Muscle of arm (tissue), 12 donors: ENCODE data around the gene WNK2. TPM values are rescaled to one million over a fixed set of nuclear protein-coding genes. Genes with fewer than 3 reads are reported as not detected.
"Not testable (repeated sequence)": the region's sequence is repeated elsewhere in the genome, so short reads cannot be mapped to it uniquely, and the experiment has no call there.

Experiments used
- DNase-seq: peaks from one replicate; pipeline ENCODE4 v3.0.0-alpha.2; 2013
- polyA plus RNA-seq, 12 donors: library from polyadenylated mRNA; unstranded; fragments of 120-200 nt; gene quantifications; one replicate each; pipeline ENCODE4 v1.2.1, GENCODE V29; 2013; ENCODE audit not compliant: insufficient read length in 12 of 12

Gene WNK2
- polyA plus RNA-seq, 12 donors = 7.2 to 61.6 (median 13.9) TPM; not detected in 1

- DNase-seq = peak; percentile 70
Observed at GRCh38 chr9:93235300-93235960, 51.5 kb downstream of the WNK2 start.

- DNase-seq = no peak
Observed at GRCh38 chr9:93236541-93237206, 52.7 kb downstream of the WNK2 start.

DNA sequence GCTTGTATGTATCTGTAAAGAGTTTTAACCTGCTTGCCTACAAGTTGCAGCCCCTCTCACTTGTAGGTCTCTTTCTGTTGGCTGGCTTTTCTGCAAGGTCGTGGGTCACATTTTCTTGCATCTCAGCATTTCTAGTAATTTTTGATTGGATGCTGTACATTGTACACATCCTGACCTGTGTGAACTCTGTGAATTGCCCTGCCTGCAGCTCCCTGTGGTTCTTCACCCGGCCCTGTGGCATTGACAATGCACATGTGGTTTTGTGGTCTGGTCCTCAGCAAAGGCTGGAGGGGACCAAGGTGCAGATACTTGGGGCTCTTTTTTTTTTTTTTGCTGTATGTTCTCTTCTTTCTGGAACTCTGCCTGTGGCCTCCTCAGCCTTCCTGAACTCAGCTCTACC lies 53.6 kb downstream of the WNK2 start:
- DNase-seq = no peak

- DNase-seq = no peak
Observed at GRCh38 chr9:93238953-93239925, 55.3 kb downstream of the WNK2 start.

- no peak for DNase-seq
Observed at GRCh38 chr9:93240891-93241334, 57.0 kb downstream of the WNK2 start.

GRCh38 chr9:93243112-93243511 lies 59.2 kb downstream of the WNK2 start:
- DNase-seq = no peak

GRCh38 chr9:93244101-93244500 lies 60.2 kb downstream of the WNK2 start:
- no peak for DNase-seq

GRCh38 chr9:93244510-93245436 lies 60.8 kb downstream of the WNK2 start:
- DNase-seq = no peak

GRCh38 chr9:93245437-93245970 lies 61.6 kb downstream of the WNK2 start:
- no peak for DNase-seq

GRCh38 chr9:93246111-93246510 lies 62.2 kb downstream of the WNK2 start:
- no peak for DNase-seq

DNA sequence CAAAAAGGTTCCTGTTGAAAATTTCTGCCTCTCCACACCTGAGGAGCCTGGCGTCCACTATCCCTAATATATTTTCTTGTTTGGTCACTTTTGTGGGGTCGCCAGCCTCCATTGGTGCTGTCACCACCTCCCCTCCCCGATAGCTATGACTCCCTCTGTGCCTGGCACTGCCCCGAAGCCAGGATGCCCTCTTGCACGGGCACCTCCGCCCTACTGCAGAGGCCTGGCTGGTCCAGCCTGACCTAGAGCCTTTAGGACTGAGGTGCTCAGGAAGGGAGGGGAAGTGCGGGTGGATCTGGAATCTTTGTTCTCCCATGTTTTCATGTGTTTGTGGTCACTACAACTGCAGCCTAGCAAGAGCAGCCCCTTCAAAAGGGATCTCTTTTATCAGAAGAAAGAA lies 62.6 kb downstream of the WNK2 start:
- DNase-seq = no peak

DNA sequence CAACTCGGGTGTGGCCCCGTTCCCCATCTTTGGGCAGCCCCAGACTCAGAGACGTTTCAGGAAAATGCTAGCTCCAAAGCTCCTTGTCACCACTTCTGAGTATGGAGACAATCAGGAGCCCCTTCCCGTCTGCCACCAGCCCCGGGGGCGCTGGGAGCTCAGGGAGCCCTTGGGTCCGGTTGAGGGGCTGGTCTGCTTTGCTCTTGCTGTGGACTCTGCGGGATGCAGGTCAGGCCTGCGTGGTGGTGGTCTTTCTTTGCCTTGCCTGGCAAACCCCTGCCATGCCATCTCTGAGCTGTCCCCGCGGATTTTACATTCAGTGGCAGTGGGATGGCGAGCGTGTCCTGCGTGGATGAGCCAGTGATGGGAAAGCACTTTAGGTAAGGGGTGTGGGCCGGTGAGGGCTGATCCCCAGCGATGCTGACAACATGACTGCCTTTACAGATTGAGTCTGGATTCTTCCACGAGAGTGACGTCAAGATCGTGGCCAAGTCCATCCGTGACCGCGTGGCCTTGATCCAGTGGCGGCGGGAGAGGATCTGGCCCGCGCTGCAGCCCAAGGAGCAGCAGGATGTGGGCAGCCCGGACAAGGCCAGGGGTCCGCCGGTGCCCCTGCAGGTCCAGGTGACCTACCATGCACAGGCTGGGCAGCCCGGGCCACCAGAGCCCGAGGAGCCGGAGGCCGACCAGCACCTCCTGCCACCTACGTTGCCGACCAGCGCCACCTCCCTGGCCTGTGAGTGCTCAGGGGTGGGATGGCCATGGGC lies 63.3 kb downstream of the WNK2 start:
- no peak for DNase-seq

GRCh38 chr9:93247892-93248291 lies 64.0 kb downstream of the WNK2 start:
- DNase-seq = no peak

GRCh38 chr9:93248386-93249040 lies 64.6 kb downstream of the WNK2 start:
- no peak for DNase-seq

DNA sequence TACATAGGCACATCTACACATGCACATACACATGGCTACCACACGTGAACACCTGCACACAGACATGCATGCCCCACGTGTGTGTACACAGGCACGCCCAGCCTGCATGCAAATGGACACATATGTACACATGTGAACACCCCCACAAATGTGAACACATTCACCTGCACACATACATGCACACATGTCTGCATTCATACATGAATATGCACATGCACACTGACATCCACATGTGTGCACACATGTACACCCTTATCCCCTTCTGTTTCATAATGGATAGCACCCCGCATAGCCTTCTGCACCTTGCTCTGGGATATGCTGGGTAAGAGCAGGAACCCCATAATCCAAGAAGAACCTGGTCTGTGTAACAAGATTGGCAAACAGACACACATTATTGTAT lies 66.2 kb downstream of the WNK2 start:
- no peak for DNase-seq

GRCh38 chr9:93251309-93251708 lies 67.4 kb downstream of the WNK2 start:
- not testable (repeated sequence) for DNase-seq

GRCh38 chr9:93252116-93252780 lies 68.3 kb downstream of the WNK2 start:
- DNase-seq = no peak

DNA sequence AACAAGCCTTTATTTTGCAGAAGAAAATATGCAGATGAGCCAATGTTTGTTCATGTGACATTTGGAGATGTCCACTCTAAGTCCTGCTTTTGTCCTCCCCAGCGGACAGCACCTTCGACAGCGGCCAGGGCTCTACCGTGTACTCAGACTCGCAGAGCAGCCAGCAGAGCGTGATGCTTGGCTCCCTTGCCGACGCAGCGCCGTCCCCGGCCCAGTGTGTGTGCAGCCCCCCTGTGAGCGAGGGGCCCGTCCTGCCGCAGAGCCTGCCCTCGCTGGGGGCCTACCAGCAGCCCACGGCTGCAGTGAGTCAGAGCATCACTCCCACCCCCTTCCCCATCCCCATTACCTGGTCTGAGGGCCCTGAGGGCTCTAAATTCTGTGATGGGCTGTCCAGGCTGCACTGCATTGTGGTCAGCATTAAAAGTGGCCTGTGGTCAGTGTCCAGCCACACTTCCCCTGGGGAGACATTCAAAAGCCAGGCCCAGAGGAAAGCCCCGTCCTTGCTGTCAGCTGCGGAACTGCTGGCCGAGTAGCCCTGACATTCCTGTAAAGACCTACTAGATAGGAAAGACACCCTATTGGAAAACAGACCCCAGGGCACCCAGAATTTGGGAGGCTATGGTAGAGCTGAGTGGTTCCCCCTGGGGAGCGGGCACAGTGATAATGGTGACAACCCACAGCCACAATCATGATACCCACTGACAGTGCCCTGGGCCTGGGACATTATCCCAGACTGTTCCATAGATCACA lies 69.0 kb downstream of the WNK2 start:
- DNase-seq = no peak
